Colonic mucosa (tissue), 4 donors: ENCODE results near the gene SIPA1. TPM values are rescaled to one million over a fixed set of nuclear protein-coding genes. Genes with fewer than 3 reads are reported as not detected.

Source experiments
- DNase-seq: peaks from one replicate; pipeline ENCODE4 v3.0.0-alpha.2; 2020
- H3K27ac ChIP-seq: fragments of 200-600 bp; one replicate; pipeline ENCODE4 v1.8.0; 2021
- H3K27me3 ChIP-seq: fragments of 200-600 bp; one replicate; pipeline ENCODE4 v1.8.0; 2021
- H3K36me3 ChIP-seq: fragments of 200-600 bp; one replicate; pipeline ENCODE4 v1.8.0; 2021
- H3K4me1 ChIP-seq: fragments of 200-600 bp; one replicate; pipeline ENCODE4 v1.8.0; 2021; ENCODE audit warnings: mild to moderate bottlenecking
- H3K4me3 ChIP-seq: fragments of 200-600 bp; one replicate; pipeline ENCODE4 v1.8.0; 2021
- H3K9ac ChIP-seq, 2 donors: one replicate each; pipeline ENCODE4 v1.7.0; 2013; ENCODE audit warnings: control low read depth in 2 of 2, low read depth in 2 of 2, low read length in 2 of 2
- H3K9me3 ChIP-seq: fragments of 200-600 bp; one replicate; pipeline ENCODE4 v1.8.0; 2021
- intact Hi-C: fragments of 100-400 bp; cut with DNase I; formaldehyde crosslinking; loops from one replicate; pipeline ENCODE4 v1.14.1; 2022
- total RNA-seq, 2 donors: library from RNA; stranded (reverse); fragmentation: NEBNext Ultra II Directional in 1 of 2; extraction: Animal tissue kit (Norgen Biotek cat#: 25700) in 1 of 2; gene quantifications; one replicate each; pipeline ENCODE4 v1.2.1, GENCODE V29; 2021
- TF ChIP-seq, protein P1 (sequence below): fragments of 200-600 bp; IDR thresholded peaks from one replicate; pipeline ENCODE4 v1.8.0; 2022; ENCODE audit warnings: antibody characterized with exemption, mild to moderate bottlenecking
- donor health status: healthy.
- donor health status: DM: no; HTN: no; CAD: no.
- donor health status: DM: no; HTN: no; CAD: no.

SIPA1 gene
- total RNA-seq, 2 donors from 2014 or later = 21.0 to 33.0 TPM

DNA sequence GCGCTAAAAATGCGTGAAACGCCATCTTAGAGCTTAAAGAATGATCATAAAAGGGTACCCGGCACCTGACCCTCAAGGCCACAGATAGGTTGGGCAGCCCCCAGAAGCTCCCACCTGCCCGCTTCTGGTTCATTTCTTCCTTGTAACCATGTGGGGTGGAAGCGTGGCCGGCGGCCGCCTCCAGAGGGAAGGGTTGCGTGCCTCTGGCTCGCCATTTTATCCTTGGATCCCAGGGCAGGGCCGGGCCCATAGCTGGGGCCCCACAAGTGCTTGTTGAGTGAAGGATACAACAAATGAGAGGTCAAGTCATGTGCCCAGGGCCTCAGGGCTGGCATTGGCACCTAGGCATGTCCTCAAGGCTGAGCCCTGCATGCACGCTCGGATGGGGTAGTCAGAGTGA lies 16.4 kb upstream of the SIPA1 start:
- H3K9ac ChIP-seq = no peak overlapping the region
- peaks cover 12% of the 10 kb centered on the region for H3K4me1 ChIP-seq
- no peak overlapping the region for H3K27ac ChIP-seq
- TF ChIP-seq, protein P1, sequence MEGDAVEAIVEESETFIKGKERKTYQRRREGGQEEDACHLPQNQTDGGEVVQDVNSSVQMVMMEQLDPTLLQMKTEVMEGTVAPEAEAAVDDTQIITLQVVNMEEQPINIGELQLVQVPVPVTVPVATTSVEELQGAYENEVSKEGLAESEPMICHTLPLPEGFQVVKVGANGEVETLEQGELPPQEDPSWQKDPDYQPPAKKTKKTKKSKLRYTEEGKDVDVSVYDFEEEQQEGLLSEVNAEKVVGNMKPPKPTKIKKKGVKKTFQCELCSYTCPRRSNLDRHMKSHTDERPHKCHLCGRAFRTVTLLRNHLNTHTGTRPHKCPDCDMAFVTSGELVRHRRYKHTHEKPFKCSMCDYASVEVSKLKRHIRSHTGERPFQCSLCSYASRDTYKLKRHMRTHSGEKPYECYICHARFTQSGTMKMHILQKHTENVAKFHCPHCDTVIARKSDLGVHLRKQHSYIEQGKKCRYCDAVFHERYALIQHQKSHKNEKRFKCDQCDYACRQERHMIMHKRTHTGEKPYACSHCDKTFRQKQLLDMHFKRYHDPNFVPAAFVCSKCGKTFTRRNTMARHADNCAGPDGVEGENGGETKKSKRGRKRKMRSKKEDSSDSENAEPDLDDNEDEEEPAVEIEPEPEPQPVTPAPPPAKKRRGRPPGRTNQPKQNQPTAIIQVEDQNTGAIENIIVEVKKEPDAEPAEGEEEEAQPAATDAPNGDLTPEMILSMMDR = no peak
- H3K27me3 ChIP-seq = no peaks in the 10 kb centered on the region
- DNase-seq = no peak
- intact Hi-C loops = loop anchor here (10.0 kb wide), 1 partner anchor 83 kb away; no protein-coding TSS in a partner anchor
- H3K4me3 ChIP-seq = no peak overlapping the region
- no peaks in the 10 kb centered on the region for H3K9me3 ChIP-seq
- H3K36me3 ChIP-seq = peaks cover 14% of the 10 kb centered on the region

- intact Hi-C loops = loop anchor here (10.0 kb wide), 1 partner anchor 83 kb away; no protein-coding TSS in a partner anchor
- Histone ChIP-seq H3K36me3 (peaks cover 17% of the 10 kb centered on the region), H3K27ac (no peak overlapping the region), H3K4me3 (no peak overlapping the region), H3K9me3 (no peaks in the 10 kb centered on the region), H3K4me1 (peaks cover 6% of the 10 kb centered on the region), H3K27me3 (no peaks in the 10 kb centered on the region), H3K9ac (no peak overlapping the region)
- TF ChIP-seq, protein P1 = no peak
- no peak for DNase-seq
Observed at GRCh38 chr11:65622011-65622410, 15.9 kb upstream of the SIPA1 start.

- Histone ChIP-seq H3K36me3 (peaks cover 23% of the 10 kb centered on the region), H3K27ac (no peak overlapping the region), H3K4me1 (no peaks in the 10 kb centered on the region), H3K9ac (no peak overlapping the region), H3K9me3 (no peaks in the 10 kb centered on the region), H3K4me3 (no peak overlapping the region), H3K27me3 (no peaks in the 10 kb centered on the region)
- TF ChIP-seq, protein P1 = no peak
- intact Hi-C loops = loop anchor here (10.0 kb wide), 1 partner anchor 82 kb away; no protein-coding TSS in a partner anchor
- DNase-seq = no peak
Observed at GRCh38 chr11:65623177-65623576, 14.7 kb upstream of the SIPA1 start.

GRCh38 chr11:65623852-65624616 lies 13.9 kb upstream of the SIPA1 start:
- H3K9ac ChIP-seq = no peak overlapping the region

GRCh38 chr11:65624931-65625627 lies 12.8 kb upstream of the SIPA1 start:
- Histone ChIP-seq H3K4me1 (no peaks in the 10 kb centered on the region), H3K4me3 (no peak overlapping the region), H3K27me3 (no peaks in the 10 kb centered on the region), H3K36me3 (peaks cover 24% of the 10 kb centered on the region), H3K9ac (no peak overlapping the region), H3K27ac (no peak overlapping the region), H3K9me3 (no peaks in the 10 kb centered on the region)
- TF ChIP-seq, protein P1 = no peak
- no peak for DNase-seq
- intact Hi-C loops = loop anchor here (10.0 kb wide), 1 partner anchor 80 kb away; no protein-coding TSS in a partner anchor

More at GRCh38 chr11:65623852-65624616, 13.9 kb upstream of the SIPA1 start:
- intact Hi-C loops = loop anchor here (10.0 kb wide), 1 partner anchor 81 kb away; no protein-coding TSS in a partner anchor
- Histone ChIP-seq H3K27ac (no peak overlapping the region), H3K27me3 (no peaks in the 10 kb centered on the region), H3K9me3 (no peaks in the 10 kb centered on the region), H3K4me1 (no peaks in the 10 kb centered on the region), H3K4me3 (no peak overlapping the region), H3K36me3 (peaks cover 18% of the 10 kb centered on the region)
- no peak for DNase-seq
- TF ChIP-seq, protein P1 = no peak
